ENCODE results near the gene OR2AK2.
"Not testable (repeated sequence)": the region's sequence is repeated elsewhere in the genome, so short reads cannot be mapped to it uniquely, and the experiment has no call there.

OR2AK2 gene

GRCh38 chr1:247964933-247965332 is at the start of gene OR2AK2:
Gene OR2AK2 (plus strand): TSS chr1:247965233. CDS start chr1:247965377, 144 bp downstream.
- H3K9ac ChIP-seq (ENCODE audit: low read length in 5 of 5), result no peak within 1 kb of the TSS
- no peaks in the 10 kb centered on the region for H3K4me1 ChIP-seq (ENCODE audit: control insufficient read depth in 5 of 5, insufficient read depth in 5 of 5, low read length in 5 of 5)
- no peak within 1 kb of the TSS for H3K4me3 ChIP-seq (ENCODE audit: low read depth in 1 of 5, low read length in 5 of 5)
- no peak within 1 kb of the TSS for H3K27ac ChIP-seq (ENCODE audit: low read depth, low read length)
- no peaks in the 10 kb centered on the region for H3K27me3 ChIP-seq (ENCODE audit: control insufficient read depth in 5 of 5, insufficient read depth in 4 of 5, low read length in 5 of 5)
- no peaks in the 10 kb centered on the region for H3K36me3 ChIP-seq (ENCODE audit: control insufficient read depth in 5 of 5, insufficient read depth in 5 of 5, low read length in 5 of 5)
- no peaks in the 10 kb centered on the region for H3K9me3 ChIP-seq (ENCODE audit: control insufficient read depth in 5 of 5, low read length in 5 of 5)

- Histone ChIP-seq H3K36me3 (ENCODE audit: control insufficient read depth in 5 of 5, insufficient read depth in 5 of 5, low read length in 5 of 5) (no peaks in the 10 kb centered on the region), H3K9me3 (ENCODE audit: control insufficient read depth in 5 of 5, low read length in 5 of 5) (peaks cover 0 to 3% (median 0%) of the 10 kb centered on the region in 5 donors), H3K27ac (ENCODE audit: low read depth, low read length) (no peak within 1 kb of the TSS), H3K4me1 (ENCODE audit: control insufficient read depth in 5 of 5, insufficient read depth in 5 of 5, low read length in 5 of 5) (no peaks in the 10 kb centered on the region), H3K9ac (ENCODE audit: low read length in 5 of 5) (no peak within 1 kb of the TSS), H3K4me3 (ENCODE audit: low read depth in 1 of 5, low read length in 5 of 5) (no peak within 1 kb of the TSS), H3K27me3 (ENCODE audit: control insufficient read depth in 5 of 5, insufficient read depth in 4 of 5, low read length in 5 of 5) (peaks cover 0 to 2% (median 0%) of the 10 kb centered on the region in 5 donors)
Observed at GRCh38 chr1:247919952-247920351, 45.1 kb upstream of the OR2AK2 start, which contains the start of gene OR2T8. Gene OR2T8 (plus strand): TSS chr1:247920252. CDS start chr1:247921018, 766 bp downstream.

- H3K9me3 ChIP-seq (ENCODE audit: control insufficient read depth in 5 of 5, low read length in 5 of 5), result peaks cover 0 to 4% (median 0%) of the 10 kb centered on the region in 5 donors
Observed at GRCh38 chr1:247923941-247924340, 41.1 kb upstream of the OR2AK2 start.

GRCh38 chr1:247924868-247925267 is 40.2 kb upstream of the OR2AK2 start, which contains the start of gene OR2AJ1:
Gene OR2AJ1 (plus strand): TSS chr1:247924889. CDS start chr1:247933769, 8,880 bp downstream.
- no peak within 1 kb of the TSS for H3K9ac ChIP-seq (ENCODE audit: low read length in 5 of 5)
- H3K27ac ChIP-seq (ENCODE audit: low read depth, low read length), result no peak within 1 kb of the TSS
- H3K4me3 ChIP-seq (ENCODE audit: low read depth in 1 of 5, low read length in 5 of 5), result no peak within 1 kb of the TSS
- peaks cover 0 to 4% (median 0%) of the 10 kb centered on the region in 5 donors for H3K9me3 ChIP-seq (ENCODE audit: control insufficient read depth in 5 of 5, low read length in 5 of 5)
- no peaks in the 10 kb centered on the region for H3K4me1 ChIP-seq (ENCODE audit: control insufficient read depth in 5 of 5, insufficient read depth in 5 of 5, low read length in 5 of 5)
- no peaks in the 10 kb centered on the region for H3K27me3 ChIP-seq (ENCODE audit: control insufficient read depth in 5 of 5, insufficient read depth in 4 of 5, low read length in 5 of 5)
- H3K36me3 ChIP-seq (ENCODE audit: control insufficient read depth in 5 of 5, insufficient read depth in 5 of 5, low read length in 5 of 5), result no peaks in the 10 kb centered on the region

More at GRCh38 chr1:247923941-247924340, 41.1 kb upstream of the OR2AK2 start:
- Histone ChIP-seq H3K4me1 (ENCODE audit: control insufficient read depth in 5 of 5, insufficient read depth in 5 of 5, low read length in 5 of 5) (no peaks in the 10 kb centered on the region), H3K4me3 (ENCODE audit: low read depth in 1 of 5, low read length in 5 of 5) (no peak overlapping the region), H3K27ac (ENCODE audit: low read depth, low read length) (no peak overlapping the region), H3K9ac (ENCODE audit: low read length in 5 of 5) (no peak overlapping the region), H3K36me3 (ENCODE audit: control insufficient read depth in 5 of 5, insufficient read depth in 5 of 5, low read length in 5 of 5) (no peaks in the 10 kb centered on the region), H3K27me3 (ENCODE audit: control insufficient read depth in 5 of 5, insufficient read depth in 4 of 5, low read length in 5 of 5) (no peaks in the 10 kb centered on the region)

GRCh38 chr1:247933989-247934388 is 31.0 kb upstream of the OR2AK2 start:
- Histone ChIP-seq H3K36me3 (ENCODE audit: control insufficient read depth in 5 of 5, insufficient read depth in 5 of 5, low read length in 5 of 5) (no peaks in the 10 kb centered on the region), H3K4me3 (ENCODE audit: low read depth in 1 of 5, low read length in 5 of 5) (no peak overlapping the region), H3K4me1 (ENCODE audit: control insufficient read depth in 5 of 5, insufficient read depth in 5 of 5, low read length in 5 of 5) (peaks cover 0 to 5% (median 0%) of the 10 kb centered on the region in 5 donors), H3K27ac (ENCODE audit: low read depth, low read length) (no peak overlapping the region), H3K9ac (ENCODE audit: low read length in 5 of 5) (no peak overlapping the region), H3K27me3 (ENCODE audit: control insufficient read depth in 5 of 5, insufficient read depth in 4 of 5, low read length in 5 of 5) (no peaks in the 10 kb centered on the region), H3K9me3 (ENCODE audit: control insufficient read depth in 5 of 5, low read length in 5 of 5) (peaks cover 0 to 12% (median 4%) of the 10 kb centered on the region in 5 donors)

- no peaks in the 10 kb centered on the region for H3K36me3 ChIP-seq (ENCODE audit: control insufficient read depth in 5 of 5, insufficient read depth in 5 of 5, low read length in 5 of 5)
- H3K9me3 ChIP-seq (ENCODE audit: control insufficient read depth in 5 of 5, low read length in 5 of 5), result peaks cover 0 to 12% (median 4%) of the 10 kb centered on the region in 5 donors
- no peak overlapping the region for H3K4me3 ChIP-seq (ENCODE audit: low read depth in 1 of 5, low read length in 5 of 5)
- H3K27me3 ChIP-seq (ENCODE audit: control insufficient read depth in 5 of 5, insufficient read depth in 4 of 5, low read length in 5 of 5), result no peaks in the 10 kb centered on the region
- H3K4me1 ChIP-seq (ENCODE audit: control insufficient read depth in 5 of 5, insufficient read depth in 5 of 5, low read length in 5 of 5), result peaks cover 0 to 5% (median 0%) of the 10 kb centered on the region in 5 donors
- H3K27ac ChIP-seq (ENCODE audit: low read depth, low read length), result no peak overlapping the region
- no peak overlapping the region for H3K9ac ChIP-seq (ENCODE audit: low read length in 5 of 5)
Observed at GRCh38 chr1:247935781-247936180, 29.3 kb upstream of the OR2AK2 start.

GRCh38 chr1:247936415-247936814 is 28.6 kb upstream of the OR2AK2 start:
- H3K27ac ChIP-seq (ENCODE audit: low read depth, low read length), result no peak overlapping the region
- H3K4me3 ChIP-seq (ENCODE audit: low read depth in 1 of 5, low read length in 5 of 5), result no peak overlapping the region
- no peaks in the 10 kb centered on the region for H3K27me3 ChIP-seq (ENCODE audit: control insufficient read depth in 5 of 5, insufficient read depth in 4 of 5, low read length in 5 of 5)
- H3K9ac ChIP-seq (ENCODE audit: low read length in 5 of 5), result no peak overlapping the region
- H3K36me3 ChIP-seq (ENCODE audit: control insufficient read depth in 5 of 5, insufficient read depth in 5 of 5, low read length in 5 of 5), result no peaks in the 10 kb centered on the region
- peaks cover 0 to 12% (median 4%) of the 10 kb centered on the region in 5 donors for H3K9me3 ChIP-seq (ENCODE audit: control insufficient read depth in 5 of 5, low read length in 5 of 5)
- H3K4me1 ChIP-seq (ENCODE audit: control insufficient read depth in 5 of 5, insufficient read depth in 5 of 5, low read length in 5 of 5), result peaks cover 0 to 5% (median 0%) of the 10 kb centered on the region in 5 donors

- H3K27ac ChIP-seq (ENCODE audit: low read depth, low read length), result not testable (repeated sequence)
Observed at GRCh38 chr1:247936965-247937734, 27.9 kb upstream of the OR2AK2 start.

GRCh38 chr1:247942624-247943023 is 22.4 kb upstream of the OR2AK2 start:
- peaks cover 0 to 11% (median 3%) of the 10 kb centered on the region in 5 donors for H3K9me3 ChIP-seq (ENCODE audit: control insufficient read depth in 5 of 5, low read length in 5 of 5)
- H3K27me3 ChIP-seq (ENCODE audit: control insufficient read depth in 5 of 5, insufficient read depth in 4 of 5, low read length in 5 of 5), result no peaks in the 10 kb centered on the region
- no peak overlapping the region for H3K27ac ChIP-seq (ENCODE audit: low read depth, low read length)
- no peaks in the 10 kb centered on the region for H3K4me1 ChIP-seq (ENCODE audit: control insufficient read depth in 5 of 5, insufficient read depth in 5 of 5, low read length in 5 of 5)
- H3K36me3 ChIP-seq (ENCODE audit: control insufficient read depth in 5 of 5, insufficient read depth in 5 of 5, low read length in 5 of 5), result no peaks in the 10 kb centered on the region
- H3K4me3 ChIP-seq (ENCODE audit: low read depth in 1 of 5, low read length in 5 of 5), result no peak overlapping the region
- no peak overlapping the region for H3K9ac ChIP-seq (ENCODE audit: low read length in 5 of 5)

More at GRCh38 chr1:247936965-247937734, 27.9 kb upstream of the OR2AK2 start:
- peak overlapping the region in 3 of 5 donors; percentile 41 to 71 (median 53) for H3K9ac ChIP-seq (ENCODE audit: low read length in 5 of 5)
- H3K27me3 ChIP-seq (ENCODE audit: control insufficient read depth in 5 of 5, insufficient read depth in 4 of 5, low read length in 5 of 5); H3K4me1 ChIP-seq (ENCODE audit: control insufficient read depth in 5 of 5, insufficient read depth in 5 of 5, low read length in 5 of 5); H3K36me3 ChIP-seq (ENCODE audit: control insufficient read depth in 5 of 5, insufficient read depth in 5 of 5, low read length in 5 of 5): not testable (repeated sequence)
- H3K4me3 ChIP-seq (ENCODE audit: low read depth in 1 of 5, low read length in 5 of 5), result peak overlapping the region; percentile 15 to 69 (median 55)
- peaks cover 0 to 12% (median 4%) of the 10 kb centered on the region in 5 donors for H3K9me3 ChIP-seq (ENCODE audit: control insufficient read depth in 5 of 5, low read length in 5 of 5)

GRCh38 chr1:247948558-247948957 is 16.5 kb upstream of the OR2AK2 start, which contains the start of gene OR2L8:
Gene OR2L8 (plus strand): TSS chr1:247948858. CDS start chr1:247948858, 0 bp downstream.
- Histone ChIP-seq H3K27ac (ENCODE audit: low read depth, low read length) (no peak within 1 kb of the TSS), H3K9me3 (ENCODE audit: control insufficient read depth in 5 of 5, low read length in 5 of 5) (peaks cover 0 to 9% (median 3%) of the 10 kb centered on the region in 5 donors), H3K27me3 (ENCODE audit: control insufficient read depth in 5 of 5, insufficient read depth in 4 of 5, low read length in 5 of 5) (no peaks in the 10 kb centered on the region), H3K4me3 (ENCODE audit: low read depth in 1 of 5, low read length in 5 of 5) (no peak within 1 kb of the TSS), H3K9ac (ENCODE audit: low read length in 5 of 5) (no peak within 1 kb of the TSS), H3K36me3 (ENCODE audit: control insufficient read depth in 5 of 5, insufficient read depth in 5 of 5, low read length in 5 of 5) (no peaks in the 10 kb centered on the region), H3K4me1 (ENCODE audit: control insufficient read depth in 5 of 5, insufficient read depth in 5 of 5, low read length in 5 of 5) (no peaks in the 10 kb centered on the region)
